Activated CD4-positive, CD25-positive, alpha-beta regulatory T cell treated with anti-CD3 and anti-CD28 coated beads, Interleukin-2, amount 50 U/mL, for 24 hours (primary cell): Measurements from ENCODE around the gene HOOK1.
"Not testable (repeated sequence)": the region's sequence is repeated elsewhere in the genome, so short reads cannot be mapped to it uniquely, and the experiment has no call there.

ENCODE experiments used
- ATAC-seq, 2 donors: fragments of 150-1000 bp; cut with Tn5 transposase; one replicate each; pipeline ENCODE4 v1.10.0; 2021; ENCODE audit warnings: mild to moderate bottlenecking in 1 of 2, moderate library complexity in 1 of 2

HOOK1 gene

DNA sequence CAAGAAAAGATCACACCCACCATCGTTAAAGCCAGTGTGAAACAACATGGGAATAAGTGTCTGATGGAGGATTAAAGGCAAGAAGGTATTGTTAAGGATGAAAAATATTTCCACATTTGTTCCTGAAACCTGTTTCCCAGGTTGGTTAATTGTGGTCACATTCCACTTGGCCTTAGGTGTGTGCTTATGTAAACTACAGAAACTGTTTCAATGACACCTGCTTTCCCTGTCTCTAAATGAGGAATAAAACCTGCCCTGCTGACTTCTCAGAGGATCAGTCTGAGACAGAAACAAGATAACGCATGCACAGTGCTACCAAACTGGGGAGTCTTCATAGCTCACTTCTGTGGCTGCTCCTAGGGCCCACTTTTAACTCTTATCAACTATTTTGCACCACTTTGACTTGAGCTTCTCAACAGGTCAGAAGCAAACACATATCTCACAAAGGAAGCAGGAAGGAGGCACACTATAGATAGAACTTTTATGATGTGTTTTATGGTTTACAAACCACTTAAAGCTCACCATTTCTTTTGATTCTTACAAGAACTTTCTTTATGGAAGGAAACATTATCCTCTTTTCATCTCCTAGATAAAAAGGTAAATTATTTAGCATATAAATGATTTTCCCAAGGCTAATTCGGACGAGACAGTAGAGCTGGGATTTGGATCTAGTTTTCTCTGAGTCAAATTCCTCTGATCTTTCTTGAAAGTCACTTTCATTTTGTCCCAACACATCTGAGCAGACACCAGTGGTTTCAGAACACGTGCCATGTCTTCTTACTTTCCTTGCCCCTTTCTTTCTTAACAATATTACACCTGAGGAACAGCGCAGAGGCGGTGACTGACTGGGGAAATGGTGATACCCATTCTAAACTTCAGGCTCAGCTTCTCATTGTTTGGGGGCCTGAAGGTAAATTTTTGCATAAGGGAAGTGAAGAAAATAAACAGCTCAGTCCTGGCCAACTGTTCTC lies 78.4 kb downstream of the HOOK1 start:
- no peak for ATAC-seq

- no peak for ATAC-seq
These were observed 82.4 kb downstream of the HOOK1 start for GRCh38 chr1:59897165-59897564.

- no peak for ATAC-seq
These were observed 84.2 kb downstream of the HOOK1 start for GRCh38 chr1:59898927-59899326.

- ATAC-seq: no peak
These were observed 85.9 kb downstream of the HOOK1 start for GRCh38 chr1:59900640-59901039.

GRCh38 chr1:59901770-59902388 lies 87.1 kb downstream of the HOOK1 start:
- ATAC-seq: no peak

- ATAC-seq: no peak
These were observed 88.5 kb downstream of the HOOK1 start for GRCh38 chr1:59903141-59903754.

DNA sequence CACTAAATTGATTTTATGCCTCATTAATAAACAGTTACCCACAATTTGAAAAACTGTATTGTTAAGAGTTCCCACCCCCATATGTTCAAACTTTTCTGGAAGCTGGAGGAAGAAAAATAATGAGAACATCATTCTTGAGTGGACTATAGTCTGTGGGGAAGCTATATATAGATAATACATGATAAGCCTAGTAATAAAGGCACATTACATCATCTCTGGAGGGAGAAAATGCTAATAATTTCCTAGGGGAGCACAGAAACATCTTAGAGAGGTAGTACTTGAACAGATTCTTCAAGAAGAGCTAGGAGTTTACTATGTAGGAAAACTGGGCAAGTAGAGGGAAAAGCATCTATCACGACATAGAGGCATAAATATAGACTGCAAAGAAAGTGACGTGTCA lies 92.2 kb downstream of the HOOK1 start:
- no peak for ATAC-seq

- no peak for ATAC-seq
These were observed 93.3 kb downstream of the HOOK1 start for GRCh38 chr1:59908084-59908483.

GRCh38 chr1:59908682-59909081 lies 93.9 kb downstream of the HOOK1 start:
- ATAC-seq: no peak

- ATAC-seq: not testable (repeated sequence)
These were observed 100.1 kb downstream of the HOOK1 start for GRCh38 chr1:59914791-59915286.

DNA sequence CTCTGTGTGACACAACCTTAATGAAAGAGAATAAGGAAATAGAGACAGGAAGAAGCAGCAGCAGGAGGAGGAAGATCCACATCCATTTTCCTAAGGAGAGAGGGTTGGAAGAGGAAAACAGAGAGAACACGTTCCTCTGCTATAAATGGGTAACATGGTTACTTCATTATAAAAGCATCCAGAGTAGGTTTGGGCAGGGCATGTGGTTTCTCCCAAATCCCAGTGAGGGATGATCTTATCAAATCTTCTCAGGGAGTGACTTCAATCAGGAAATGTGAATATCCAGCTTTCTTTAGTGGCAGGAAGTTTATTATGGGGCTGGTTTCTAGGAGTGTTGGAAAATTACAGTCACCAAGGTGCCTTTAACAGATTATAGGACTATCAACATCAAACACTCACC lies 100.8 kb downstream of the HOOK1 start:
- ATAC-seq: no peak

GRCh38 chr1:59917026-59917784 lies 102.5 kb downstream of the HOOK1 start:
- no peak for ATAC-seq

GRCh38 chr1:59917785-59918180 lies 103.0 kb downstream of the HOOK1 start:
- no peak for ATAC-seq

GRCh38 chr1:59919746-59920145 lies 105.0 kb downstream of the HOOK1 start:
- no peak for ATAC-seq

DNA sequence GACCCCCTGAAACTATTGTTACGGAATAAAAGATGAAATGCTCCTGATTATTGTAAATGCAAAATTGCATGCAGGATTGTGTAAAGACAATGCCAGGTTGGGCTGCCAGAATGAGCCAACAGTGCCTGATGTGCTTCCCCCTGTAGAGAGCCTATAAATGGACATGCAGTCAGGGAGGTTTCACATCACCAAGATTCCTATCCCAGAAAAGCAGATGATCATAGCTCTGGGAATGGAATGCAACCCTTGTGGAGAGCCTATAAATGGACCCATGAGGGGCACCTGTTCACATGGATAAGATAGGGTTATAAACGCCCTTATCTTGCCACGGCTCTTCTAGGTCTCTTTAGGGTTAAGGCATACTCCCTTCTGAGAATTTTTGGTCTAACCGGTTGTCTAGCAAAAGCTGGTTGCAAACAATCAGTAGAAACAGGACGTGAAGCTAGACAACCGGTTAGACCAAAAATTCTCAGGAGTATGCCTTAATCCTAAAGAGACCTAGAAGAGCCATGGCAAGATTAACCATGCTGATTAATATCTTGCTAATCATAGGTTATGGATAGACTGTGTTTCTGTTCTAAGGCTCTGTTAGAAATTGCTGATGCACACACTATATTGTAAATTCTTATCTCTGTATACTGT lies 106.6 kb downstream of the HOOK1 start:
- not testable (repeated sequence) for ATAC-seq

DNA sequence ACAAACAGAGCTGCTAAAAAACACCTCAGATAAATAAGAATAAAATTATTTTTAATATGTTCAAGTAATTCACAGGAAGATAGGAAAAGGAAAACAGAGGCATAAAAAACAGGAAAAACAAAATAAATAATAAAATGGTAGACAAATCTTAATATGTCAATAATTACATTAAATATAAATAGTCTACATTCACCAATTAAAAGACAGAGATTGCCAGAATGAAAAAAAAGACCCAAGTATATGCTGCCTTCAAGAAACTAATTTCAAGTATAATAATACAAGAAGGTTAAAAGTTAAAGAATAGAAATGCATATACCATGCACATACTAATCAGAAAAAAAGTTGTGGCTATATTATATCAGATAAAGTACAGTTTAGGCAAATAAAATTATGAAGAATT lies 109.9 kb downstream of the HOOK1 start:
- no peak for ATAC-seq
